ENCODE measurements around the gene RRM2.
"Not testable (repeated sequence)": the region's sequence is repeated elsewhere in the genome, so short reads cannot be mapped to it uniquely, and the experiment has no call there.

The RRM2 gene

DNA sequence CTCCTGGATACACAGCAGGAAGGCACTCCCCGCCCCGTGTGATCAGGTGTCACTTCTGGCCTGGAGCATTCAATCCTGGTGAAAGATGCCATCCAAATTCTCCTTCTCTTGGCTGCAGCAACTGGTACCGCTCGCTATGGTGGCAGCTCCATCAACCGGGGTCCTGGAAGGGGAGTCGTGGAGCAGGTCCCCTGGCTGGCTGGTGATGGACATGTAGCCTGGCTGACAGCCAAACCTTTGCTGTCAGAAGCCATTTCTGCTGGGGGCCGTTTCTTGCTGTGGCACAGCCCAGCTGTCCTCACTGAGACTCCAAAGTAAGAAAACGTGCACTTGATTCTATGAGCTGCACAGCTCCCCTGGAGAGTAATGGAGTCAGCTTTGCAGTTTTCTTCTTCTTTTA is 35.2 kb upstream of the RRM2 start:
- DNase-seq: no peak
- in situ Hi-C loops (cut with MboI; ENCODE audit: low pct_unique_long_range_greater_than_20kb, low sequenced_read_pairs): no loop called here

DNA sequence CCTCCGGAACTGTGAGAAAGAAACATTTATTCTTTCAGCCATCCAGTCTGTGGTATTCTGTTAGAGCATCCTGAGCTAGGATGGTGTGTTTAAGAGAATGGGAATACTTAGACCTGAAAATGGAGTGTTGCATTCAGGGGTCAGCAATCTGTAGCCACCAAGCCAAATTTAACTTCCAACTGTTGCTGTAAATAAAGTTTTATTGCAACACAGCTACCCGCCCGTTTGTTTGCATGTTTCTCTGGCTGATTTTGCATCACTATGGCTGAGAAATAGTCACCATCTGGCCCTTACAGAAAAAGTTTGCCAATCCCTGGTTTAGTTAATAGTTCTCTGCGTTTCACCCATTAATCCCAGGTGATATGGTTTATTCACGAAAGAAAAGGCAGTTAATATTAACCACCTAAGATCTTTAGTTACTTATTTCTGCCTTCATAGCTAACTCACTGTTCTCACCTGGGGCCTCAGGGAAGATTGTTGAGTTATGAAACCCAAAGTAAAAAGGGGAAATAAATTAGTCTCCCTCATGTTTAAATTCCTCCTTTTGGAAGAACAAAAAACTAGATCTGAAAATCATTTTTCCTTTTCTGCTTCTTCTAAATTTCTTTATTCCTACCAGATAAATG is 32.9 kb upstream of the RRM2 start:
- in situ Hi-C loops (cut with MboI; ENCODE audit: low pct_unique_long_range_greater_than_20kb, low sequenced_read_pairs): no loop called here
- no peak for DNase-seq

GRCh38 chr2:10091182-10091888 is 31.2 kb upstream of the RRM2 start:
- in situ Hi-C loops (cut with MboI; ENCODE audit: low pct_unique_long_range_greater_than_20kb, low sequenced_read_pairs): no loop called here
- peak; percentile 61 for DNase-seq

- in situ Hi-C loops (cut with MboI; ENCODE audit: low pct_unique_long_range_greater_than_20kb, low sequenced_read_pairs); DNase-seq: not testable (repeated sequence)
These were observed 30.7 kb upstream of the RRM2 start for GRCh38 chr2:10091889-10092244.

- in situ Hi-C loops (cut with MboI; ENCODE audit: low pct_unique_long_range_greater_than_20kb, low sequenced_read_pairs): no loop called here
- no peak for DNase-seq
These were observed 28.2 kb upstream of the RRM2 start for GRCh38 chr2:10094271-10094814.

- in situ Hi-C loops (cut with MboI; ENCODE audit: low pct_unique_long_range_greater_than_20kb, low sequenced_read_pairs): no loop called here
- no peak for DNase-seq
These were observed 27.4 kb upstream of the RRM2 start for GRCh38 chr2:10095175-10095574.

GRCh38 chr2:10096641-10097040 is 25.9 kb upstream of the RRM2 start:
- DNase-seq: no peak
- in situ Hi-C loops (cut with MboI; ENCODE audit: low pct_unique_long_range_greater_than_20kb, low sequenced_read_pairs): no loop called here

DNA sequence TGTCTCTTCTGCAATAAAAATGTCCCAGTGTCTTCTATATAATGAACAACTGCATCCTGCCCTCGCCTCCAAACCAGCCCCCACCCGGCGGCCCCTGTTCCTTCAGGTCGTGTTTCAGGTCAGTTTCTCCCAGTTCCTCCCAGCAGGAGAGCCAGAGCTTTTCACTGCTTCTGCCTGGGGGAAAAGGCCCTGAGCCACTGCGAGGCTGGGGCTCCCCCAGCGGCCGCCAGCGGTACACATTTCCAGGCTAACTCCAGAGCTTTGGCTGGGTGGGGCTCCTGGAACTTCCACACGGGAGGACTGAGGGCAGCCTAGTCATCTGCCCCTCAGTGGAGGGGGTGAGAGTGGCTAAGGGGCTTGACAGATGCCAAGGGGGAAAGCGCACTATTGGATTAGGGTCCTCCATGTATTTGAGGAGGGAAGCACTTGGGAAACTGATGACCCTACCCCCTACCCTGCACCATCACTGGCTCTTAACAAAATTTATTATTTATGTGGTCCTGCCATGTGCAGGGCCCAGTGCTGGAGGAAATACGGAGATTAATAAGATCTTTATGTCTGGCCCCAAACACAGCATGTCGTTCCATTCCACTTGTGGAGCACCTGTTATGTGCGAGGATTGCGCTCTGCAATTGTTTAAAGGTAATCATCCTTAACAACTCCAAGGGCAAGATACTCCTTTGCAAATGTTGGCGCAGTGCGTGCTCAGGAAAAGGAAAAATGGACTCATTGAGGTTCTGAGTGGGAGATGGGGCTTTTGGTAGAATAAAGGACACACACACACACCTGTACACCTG is 25.0 kb upstream of the RRM2 start:
- in situ Hi-C loops (cut with MboI; ENCODE audit: low pct_unique_long_range_greater_than_20kb, low sequenced_read_pairs): no loop called here
- DNase-seq: peak; percentile 57

DNA sequence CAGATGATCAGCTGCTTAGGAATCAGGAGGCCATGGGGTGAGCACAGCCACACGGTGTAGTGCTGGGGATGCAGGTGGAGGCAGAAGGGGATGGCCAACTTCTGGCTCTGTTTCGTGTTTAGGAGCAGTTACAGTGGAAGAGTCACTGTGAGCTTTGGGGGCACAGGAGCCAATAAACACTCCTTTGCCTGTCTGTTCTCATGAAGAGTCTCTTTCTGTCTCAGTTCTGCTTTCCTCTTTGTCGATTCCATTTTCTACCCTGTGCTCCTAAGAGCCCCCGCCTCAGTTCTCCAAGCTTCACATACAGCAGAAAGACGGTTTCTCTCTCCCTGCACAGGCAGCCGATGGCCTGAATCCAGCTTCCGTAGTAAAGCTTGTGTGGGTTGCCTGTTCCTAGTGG is 21.0 kb upstream of the RRM2 start:
- DNase-seq: no peak
- in situ Hi-C loops (cut with MboI; ENCODE audit: low pct_unique_long_range_greater_than_20kb, low sequenced_read_pairs): no loop called here

- in situ Hi-C loops (cut with MboI; ENCODE audit: low pct_unique_long_range_greater_than_20kb, low sequenced_read_pairs): no loop called here
- no peak for DNase-seq
These were observed 19.4 kb upstream of the RRM2 start for GRCh38 chr2:10103179-10103578.

- in situ Hi-C loops (cut with MboI; ENCODE audit: low pct_unique_long_range_greater_than_20kb, low sequenced_read_pairs); DNase-seq: not testable (repeated sequence)
These were observed 17.6 kb upstream of the RRM2 start for GRCh38 chr2:10104906-10105305.

DNA sequence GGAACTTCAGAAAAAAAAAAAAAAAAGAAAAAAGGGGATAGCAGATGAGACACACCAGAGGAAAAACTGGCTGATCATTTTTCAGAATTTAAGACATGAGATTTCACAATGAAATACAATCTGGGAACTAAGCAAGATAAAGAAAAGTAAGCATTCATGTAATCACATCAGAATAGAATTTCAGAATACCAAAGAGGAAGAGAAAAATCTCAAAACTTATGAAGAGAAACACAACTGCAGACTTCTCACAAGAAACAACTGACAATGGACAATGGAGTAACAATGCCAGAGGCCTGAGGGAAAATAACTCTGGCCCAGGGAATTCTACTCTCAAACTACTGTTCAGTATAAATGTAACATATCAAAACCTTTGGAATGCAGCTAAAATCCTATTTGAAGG is 13.2 kb upstream of the RRM2 start:
- in situ Hi-C loops (cut with MboI; ENCODE audit: low pct_unique_long_range_greater_than_20kb, low sequenced_read_pairs): no loop called here
- DNase-seq: no peak

DNA sequence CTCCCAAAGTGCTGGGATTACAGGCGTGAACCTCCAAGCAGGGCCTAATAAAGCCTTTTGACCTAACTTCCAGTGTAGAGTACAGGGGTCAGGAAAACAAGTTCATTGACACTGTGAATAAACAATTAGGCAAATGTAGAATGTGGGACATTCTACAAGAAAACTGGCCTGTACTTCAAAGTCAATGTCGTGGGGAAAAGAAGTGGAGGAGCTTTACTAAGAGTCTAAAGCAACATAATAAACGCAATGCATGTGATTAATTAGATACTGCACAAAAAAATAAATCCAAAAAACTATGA is 3.6 kb upstream of the RRM2 start:
- no peak for DNase-seq
- in situ Hi-C loops (cut with MboI; ENCODE audit: low pct_unique_long_range_greater_than_20kb, low sequenced_read_pairs): no loop called here

- in situ Hi-C loops (cut with MboI; ENCODE audit: low pct_unique_long_range_greater_than_20kb, low sequenced_read_pairs): no loop called here
- no peak for DNase-seq
These were observed 2.9 kb upstream of the RRM2 start for GRCh38 chr2:10119601-10120157.

GRCh38 chr2:10120158-10120876 is 2.2 kb upstream of the RRM2 start:
- DNase-seq: peak; percentile 96
- in situ Hi-C loops (cut with MboI; ENCODE audit: low pct_unique_long_range_greater_than_20kb, low sequenced_read_pairs): no loop called here

DNA sequence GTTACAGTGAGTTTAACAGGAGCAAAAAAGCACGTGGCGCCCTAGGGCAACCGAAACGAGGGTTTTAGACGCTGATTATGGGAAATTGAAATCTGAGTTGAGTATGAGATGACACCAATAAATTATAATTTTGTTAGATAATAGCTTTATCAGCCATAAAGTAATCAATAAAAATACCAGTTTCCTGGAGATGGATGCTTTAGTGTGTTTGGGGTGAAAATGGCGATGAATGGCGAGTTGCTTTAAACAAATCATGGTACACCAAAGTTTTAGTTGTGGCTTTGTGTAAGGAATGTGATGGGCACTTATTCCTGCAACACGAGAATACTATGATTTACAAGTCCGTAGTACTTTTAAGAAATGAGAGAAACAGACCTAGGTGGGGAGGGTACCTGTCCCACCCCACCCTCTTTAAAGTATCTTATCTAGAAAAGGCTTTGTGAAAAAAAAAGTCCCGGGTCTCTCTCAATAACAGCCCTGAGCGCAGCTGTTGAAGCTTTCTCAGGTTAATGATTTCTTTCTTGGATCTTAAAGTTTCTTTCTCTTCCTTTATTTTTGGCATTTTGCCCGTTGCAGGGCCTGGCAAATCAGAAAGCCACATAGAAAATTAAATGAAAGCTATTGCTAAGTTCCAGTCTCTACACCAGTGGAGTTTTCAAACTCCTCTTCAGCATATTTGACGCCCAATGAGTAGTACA is 1.5 kb upstream of the RRM2 start:
- peak; percentile 56 for DNase-seq
- in situ Hi-C loops (cut with MboI; ENCODE audit: low pct_unique_long_range_greater_than_20kb, low sequenced_read_pairs): no loop called here

DNA sequence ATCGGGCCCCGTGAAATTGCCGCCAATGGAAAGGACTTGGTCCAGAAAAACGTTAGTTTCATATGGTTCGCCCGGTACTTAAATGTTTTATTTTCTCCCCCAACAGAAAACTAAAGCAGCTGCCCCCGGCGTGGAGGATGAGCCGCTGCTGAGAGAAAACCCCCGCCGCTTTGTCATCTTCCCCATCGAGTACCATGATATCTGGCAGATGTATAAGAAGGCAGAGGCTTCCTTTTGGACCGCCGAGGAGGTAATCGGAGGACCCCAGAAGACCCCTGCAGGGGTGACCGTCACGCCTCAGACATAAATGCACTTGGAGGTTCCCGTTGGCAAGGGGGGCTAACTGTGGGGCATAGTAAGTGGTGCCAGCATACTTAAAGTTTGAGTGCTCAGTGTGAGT is 742 bp downstream of the RRM2 start:
- no peak for DNase-seq
- in situ Hi-C loops (cut with MboI; ENCODE audit: low pct_unique_long_range_greater_than_20kb, low sequenced_read_pairs): no loop called here

DNA sequence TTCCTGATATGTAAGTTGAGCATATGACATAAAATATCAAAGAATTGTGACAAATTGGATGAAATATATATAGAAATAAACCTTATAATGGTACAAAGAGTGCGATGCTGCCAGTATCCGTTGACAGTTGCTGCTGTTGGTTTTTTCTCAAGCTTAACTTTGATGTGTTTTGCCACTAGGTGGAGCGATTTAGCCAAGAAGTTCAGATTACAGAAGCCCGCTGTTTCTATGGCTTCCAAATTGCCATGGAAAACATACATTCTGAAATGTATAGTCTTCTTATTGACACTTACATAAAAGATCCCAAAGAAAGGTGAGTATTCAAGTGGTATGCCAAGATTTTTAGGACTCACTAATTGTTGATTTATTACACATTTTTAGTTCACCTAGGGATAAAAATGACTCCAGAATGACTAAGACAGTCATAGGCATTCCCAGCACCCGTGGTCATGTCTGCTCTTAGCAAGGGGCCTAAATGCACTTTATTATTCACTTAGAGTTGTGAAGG is 2.1 kb downstream of the RRM2 start:
- in situ Hi-C loops (cut with MboI; ENCODE audit: low pct_unique_long_range_greater_than_20kb, low sequenced_read_pairs): no loop called here
- DNase-seq: peak; percentile 85
